Ovary (tissue), 9 donors: Measurements from ENCODE around the gene TBX19. TPM values are rescaled to one million over a fixed set of nuclear protein-coding genes. Genes with fewer than 3 reads are reported as not detected.

Experiments
- DNase-seq, 5 donors: peaks; one replicate each; pipeline ENCODE4 v3.0.0-alpha.2; 2019 to 2020
- H3K27ac ChIP-seq, 2 donors: fragments of 200-600 bp; one replicate each; pipeline versions ENCODE4 v1.5.1 to v1.8.0; 2019 to 2022
- H3K27me3 ChIP-seq: fragments of 200-600 bp; one replicate; pipeline ENCODE4 v1.8.0; 2022
- H3K36me3 ChIP-seq: fragments of 200-600 bp; sonication (generic); one replicate; pipeline ENCODE4 v1.5.1; 2019
- H3K4me1 ChIP-seq: one replicate; pipeline ENCODE4 v1.8.1; 2013; ENCODE audit warnings: mild to moderate bottlenecking, moderate library complexity; ENCODE audit not compliant: insufficient read depth
- H3K4me3 ChIP-seq: fragments of 200-600 bp; sonication (generic); one replicate; pipeline ENCODE4 v1.5.1; 2017
- H3K9me3 ChIP-seq, 2 donors: fragments of 200-600 bp in 1 of 2; sonication (generic) in 1 of 2; one replicate each; pipeline versions ENCODE4 v1.5.1 to v1.8.1; 2013 to 2019; ENCODE audit warnings: mild to moderate bottlenecking in 1 of 2, moderate library complexity in 1 of 2
- EP300 ChIP-seq: sonication (generic); formaldehyde crosslinking; IDR thresholded peaks from one replicate; pipeline ENCODE4 v1.6.1; 2017; ENCODE audit warnings: antibody characterized with exemption
- POLR2A ChIP-seq: fragments of 450-650 bp; IDR thresholded peaks from one replicate; pipeline ENCODE4 v1.6.1; 2017; ENCODE audit warnings: antibody characterized with exemption, mild to moderate bottlenecking, moderate library complexity
- WGBS, 3 donors: extraction: QIAGEN DNeasy Blood & Tissue Kit in 1 of 3; methylation state at CpG; one replicate each; pipeline versions ENCODE4 v1.1.5 to v1.1.7; 2013 to 2017; 5-methylcytosine and 5-hydroxymethylcytosine counted together
- intact Hi-C, 4 donors: fragments of 100-400 bp; cut with DNase I; formaldehyde crosslinking; loops; one replicate each; pipeline versions ENCODE4 v1.11.0 to v1.15.1; 2022 to 2023
- polyA plus RNA-seq, 2 donors: library from polyadenylated mRNA; stranded (reverse); fragments of 200-250 nt in 1 of 2; fragments of 350-450 nt in 1 of 2; fragmentation: Illumina TruSeq in 1 of 2; extraction: RNeasy Lipid Tissue Mini Kit (QIAGEN cat#74804) in 1 of 2; gene quantifications; one replicate each; pipeline ENCODE4 v1.2.3, GENCODE V29; 2013 to 2014
- total RNA-seq, 7 donors: library from RNA; depleted of rRNA in 2 of 7; stranded (reverse); fragments of >200 nt in 2 of 7; fragmentation: NEBNext Ultra II Directional in 3 of 7; extraction: Animal tissue kit (Norgen Biotek cat#: 25700) in 3 of 7; gene quantifications; one replicate each; pipeline versions ENCODE4 v1.1.0 to v1.2.4, GENCODE V29; 2016 to 2023
- TF ChIP-seq, protein P1 (sequence below), 3 donors: fragments of 450-650 bp in 2 of 3; fragments of 200-600 bp in 1 of 3; IDR thresholded peaks; one replicate each; pipeline versions ENCODE4 v1.5.1 to v1.8.0; 2016 to 2022; ENCODE audit warnings: antibody characterized with exemption in 3 of 3, mild to moderate bottlenecking in 1 of 3
- donor health status: DM: no; HTN: no; CAD: no; lungs with moderate emphysema.
- donor health status: DM: no; HTN: no; CAD: no.
- donor health status: Bipolar disorder and iron deficiency.
- donor health status: DM: yes; HTN: yes; CAD: no.
- donor health status: DM: no; HTN: no; CAD: no.
- donor health status: DM: yes; HTN: yes; CAD: no.

TBX19 gene
- total and polyA plus RNA-seq, 9 donors: 0.92 to 4.1 (median 3.7) TPM

DNA sequence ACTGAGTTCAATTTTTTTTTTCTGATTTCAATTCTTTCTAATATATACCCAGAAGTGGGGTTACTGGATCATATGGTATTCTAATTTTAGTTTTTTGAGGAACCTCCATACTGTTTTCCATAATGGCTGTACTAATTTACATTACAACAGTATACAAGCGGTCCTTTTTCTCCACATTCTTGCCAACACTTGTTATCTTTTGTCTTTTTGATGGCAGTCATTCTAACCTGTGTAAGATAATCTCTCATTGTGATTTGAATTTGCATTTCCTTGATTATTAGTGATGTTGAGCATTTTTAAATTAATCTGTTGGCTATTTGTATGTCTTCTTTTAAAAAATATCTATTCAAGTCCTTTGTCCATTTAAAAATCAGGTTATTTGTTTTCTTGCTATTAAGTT lies 21.1 kb upstream of the TBX19 start:
- DNase-seq: no peak
- H3K27ac ChIP-seq: no peak overlapping the region
- intact Hi-C loops: no loop called here
- H3K36me3 ChIP-seq: no peaks in the 10 kb centered on the region
- H3K4me3 ChIP-seq: no peak overlapping the region
- peaks cover 8% of the 10 kb centered on the region for H3K4me1 ChIP-seq
- WGBS, 3 donors: 96 to 98% (median 97%) methylated on average over 1 of the region's 1 CpG
- no peak for TF ChIP-seq POLR2A
- H3K9me3 ChIP-seq: no peaks in the 10 kb centered on the region
- no peaks in the 10 kb centered on the region for H3K27me3 ChIP-seq

DNA sequence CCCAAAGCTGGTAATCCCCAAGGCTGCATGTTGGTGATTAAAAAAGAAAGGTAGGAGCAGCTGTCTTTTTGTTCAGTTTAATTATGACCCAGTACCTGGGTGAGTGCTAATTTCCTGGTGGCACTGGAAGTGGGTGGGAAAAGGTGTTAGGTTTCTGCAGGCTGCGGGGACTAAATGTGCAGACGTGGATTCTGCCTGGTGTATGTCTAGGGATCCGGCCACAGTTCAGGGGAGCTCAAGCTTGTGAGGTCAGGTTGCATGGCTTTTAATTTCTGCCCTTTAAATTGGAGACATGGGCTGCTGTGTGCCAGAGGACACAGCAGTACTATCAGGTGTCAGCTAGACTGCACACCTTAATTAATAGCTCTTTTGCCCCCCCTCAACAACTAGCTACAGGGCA lies 20.3 kb upstream of the TBX19 start:
- Histone ChIP-seq H3K4me1 (peaks cover 8% of the 10 kb centered on the region), H3K36me3 (no peaks in the 10 kb centered on the region), H3K27me3 (no peaks in the 10 kb centered on the region), H3K9me3 (no peaks in the 10 kb centered on the region), H3K4me3 (no peak overlapping the region), H3K27ac (no peak overlapping the region)
- TF ChIP-seq, protein P1, sequence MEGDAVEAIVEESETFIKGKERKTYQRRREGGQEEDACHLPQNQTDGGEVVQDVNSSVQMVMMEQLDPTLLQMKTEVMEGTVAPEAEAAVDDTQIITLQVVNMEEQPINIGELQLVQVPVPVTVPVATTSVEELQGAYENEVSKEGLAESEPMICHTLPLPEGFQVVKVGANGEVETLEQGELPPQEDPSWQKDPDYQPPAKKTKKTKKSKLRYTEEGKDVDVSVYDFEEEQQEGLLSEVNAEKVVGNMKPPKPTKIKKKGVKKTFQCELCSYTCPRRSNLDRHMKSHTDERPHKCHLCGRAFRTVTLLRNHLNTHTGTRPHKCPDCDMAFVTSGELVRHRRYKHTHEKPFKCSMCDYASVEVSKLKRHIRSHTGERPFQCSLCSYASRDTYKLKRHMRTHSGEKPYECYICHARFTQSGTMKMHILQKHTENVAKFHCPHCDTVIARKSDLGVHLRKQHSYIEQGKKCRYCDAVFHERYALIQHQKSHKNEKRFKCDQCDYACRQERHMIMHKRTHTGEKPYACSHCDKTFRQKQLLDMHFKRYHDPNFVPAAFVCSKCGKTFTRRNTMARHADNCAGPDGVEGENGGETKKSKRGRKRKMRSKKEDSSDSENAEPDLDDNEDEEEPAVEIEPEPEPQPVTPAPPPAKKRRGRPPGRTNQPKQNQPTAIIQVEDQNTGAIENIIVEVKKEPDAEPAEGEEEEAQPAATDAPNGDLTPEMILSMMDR (IDR thresholded peaks at IDR 0.05): no peak
- TF ChIP-seq EP300: no peak
- no peak for TF ChIP-seq POLR2A
- DNase-seq: no peak
- 91 to 94% (median 92%) methylated on average over 3 of the region's 3 CpGs for WGBS, 3 donors
- intact Hi-C loops: no loop called here

DNA sequence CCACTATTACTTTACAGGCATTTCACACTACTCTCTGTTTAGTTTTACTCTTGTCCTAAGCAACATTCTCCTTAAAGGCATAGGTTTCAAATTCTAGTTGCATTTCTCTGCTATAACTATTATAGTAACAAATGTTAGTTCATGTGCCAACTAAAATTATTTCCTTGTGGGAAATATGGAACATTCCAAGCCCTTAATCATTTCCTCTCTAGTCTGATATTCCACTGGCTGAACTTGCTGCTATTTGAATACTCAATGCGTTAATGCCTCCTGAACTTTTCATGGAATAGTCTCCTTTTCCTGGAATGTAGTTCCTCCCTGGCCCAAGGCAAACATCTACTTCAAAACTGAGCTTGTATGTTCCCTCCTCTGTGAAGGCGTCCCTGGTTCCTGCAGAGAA lies 19.3 kb upstream of the TBX19 start:
- DNase-seq: no peak
- peaks cover 8% of the 10 kb centered on the region for H3K4me1 ChIP-seq
- H3K27ac ChIP-seq: no peak overlapping the region
- H3K36me3 ChIP-seq: no peaks in the 10 kb centered on the region
- no peak overlapping the region for H3K4me3 ChIP-seq
- no peaks in the 10 kb centered on the region for H3K9me3 ChIP-seq
- intact Hi-C loops: no loop called here
- H3K27me3 ChIP-seq: no peaks in the 10 kb centered on the region
- WGBS, 3 donors: 18 to 26% (median 25%) methylated on average over 2 of the region's 2 CpGs
- TF ChIP-seq, protein P1 (IDR thresholded peaks at IDR 0.05): no peak
- TF ChIP-seq EP300 (no peak), POLR2A (no peak)

DNA sequence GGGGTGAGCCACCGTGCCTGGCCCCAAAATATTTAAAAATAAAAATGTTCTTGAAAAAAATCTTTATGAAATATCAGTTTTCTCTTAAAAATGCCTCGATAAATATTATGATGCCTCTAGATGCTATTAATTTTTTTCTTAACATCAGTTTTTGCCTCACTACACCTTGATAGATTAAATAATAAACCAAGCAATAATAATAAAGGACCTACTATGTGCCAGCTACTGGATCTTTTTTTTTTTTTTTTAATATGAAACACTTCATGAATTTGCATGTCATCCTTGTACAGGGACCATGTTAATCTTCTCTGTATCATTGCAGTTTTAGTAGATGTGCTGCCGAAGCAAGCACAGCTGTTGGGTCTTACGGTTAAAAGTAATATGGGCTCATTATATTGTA lies 17.5 kb upstream of the TBX19 start:
- WGBS, 3 donors: 57 to 76% (median 62%) methylated on average over 4 of the region's 4 CpGs
- H3K4me1 ChIP-seq: peaks cover 8% of the 10 kb centered on the region
- H3K9me3 ChIP-seq: no peaks in the 10 kb centered on the region
- no peaks in the 10 kb centered on the region for H3K27me3 ChIP-seq
- no peaks in the 10 kb centered on the region for H3K36me3 ChIP-seq
- TF ChIP-seq, protein P1 (IDR thresholded peaks at IDR 0.05): no peak
- no peak for TF ChIP-seq EP300
- TF ChIP-seq POLR2A: no peak
- no peak overlapping the region for H3K27ac ChIP-seq
- no peak overlapping the region for H3K4me3 ChIP-seq
- no peak for DNase-seq
- intact Hi-C loops: no loop called here

DNA sequence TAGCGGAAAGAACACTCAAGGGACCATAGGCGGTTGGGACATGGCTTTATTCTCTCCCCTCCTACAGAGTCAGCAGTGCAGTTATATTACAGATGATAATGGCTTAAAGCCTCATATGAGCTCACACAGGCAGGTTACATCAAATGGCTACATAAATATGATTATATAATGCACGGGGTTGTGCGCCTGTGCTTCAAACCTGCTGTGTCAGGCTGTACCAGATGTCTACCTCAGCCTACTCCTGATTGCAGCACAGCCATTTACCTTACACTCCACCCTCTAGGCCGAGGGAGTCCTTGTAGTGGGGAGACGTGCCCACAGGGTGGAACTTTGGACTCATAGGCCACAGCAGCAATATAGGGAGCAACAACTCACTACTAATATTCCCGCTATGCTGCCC lies 16.4 kb upstream of the TBX19 start:
- no peak overlapping the region for H3K4me3 ChIP-seq
- no peaks in the 10 kb centered on the region for H3K9me3 ChIP-seq
- WGBS, 3 donors: 97 to 98% (median 97%) methylated on average over 7 of the region's 7 CpGs
- TF ChIP-seq EP300 (no peak), POLR2A (no peak)
- TF ChIP-seq, protein P1 (IDR thresholded peaks at IDR 0.05): no peak
- no peaks in the 10 kb centered on the region for H3K27me3 ChIP-seq
- no peak overlapping the region for H3K27ac ChIP-seq
- H3K36me3 ChIP-seq: no peaks in the 10 kb centered on the region
- H3K4me1 ChIP-seq: peaks cover 8% of the 10 kb centered on the region
- intact Hi-C loops: no loop called here
- no peak for DNase-seq
